ENCODE measurements around the gene UBR7.

GRCh38 chr14:93184391-93185348 is 22.4 kb upstream of the UBR7 start, which contains the start of the genes LYSET and MOAP1:
- no peak for TF ChIP-seq CTCF (IDR thresholded peaks at IDR 0.05; ENCODE audit: insufficient read depth, low read depth, low read length)
- TF ChIP-seq EZH2 (IDR thresholded peaks at IDR 0.05; ENCODE audit: insufficient read depth, low read length) = no peak
